HepG2 (cell line): ENCODE data around the gene HSF2BP. TPM values are rescaled to one million over a fixed set of nuclear protein-coding genes. Genes with fewer than 3 reads are reported as not detected.

Experiments used
- ATAC-seq: fragments of 200-7000 bp; cut with Tn5 transposase; 3 replicates; pipeline ENCODE4 v1.9.1; 2020; ENCODE audit warnings: mild to moderate bottlenecking, moderate library complexity
- BruUV-seq: library from RNA; stranded (reverse); fragments of 400-500 nt; replicated peaks from 2 replicates; lab custom pipeline; 2021; lab: Mats Ljungman, UMichigan
- CTCF ChIA-PET: fragments of 300-600 bp; formaldehyde crosslinking; extraction: SDS; loops from one replicate; lab custom pipeline; 2021; ENCODE audit warnings: low total read pairs, inconsistent platforms, low intra/inter-chr PET ratio; lab: Yijun Ruan, JAX
- POLR2A ChIA-PET: fragments of 350-600 bp; sonication (Branson Sonifier 250); formaldehyde crosslinking; loops from one replicate; lab custom pipeline; 2020; ENCODE audit warnings: antibody characterized with exemption, inconsistent platforms; lab: Yijun Ruan, JAX
- DNase-seq: peaks from one replicate; pipeline ENCODE4 v3.0.0-alpha.2; 2015; ENCODE audit warnings: low spot score
- FAIRE-seq: peaks from 3 replicates; lab custom pipeline; 2011; peaks lifted over from hg19 to GRCh38; lab: Jason Lieb, UNC
- H2AFZ ChIP-seq: one replicate; pipeline ENCODE4 v1.6.1; 2011; ENCODE audit warnings: low read length, inconsistent platforms
- H3K27ac ChIP-seq: fragments of 300-600 bp; 3 replicates; pipeline ENCODE4 v1.8.0; 2011; ENCODE audit warnings: mixed run types, mild to moderate bottlenecking, mixed read lengths, low read length, inconsistent platforms; ENCODE audit not compliant: insufficient read depth; ENCODE audit errors: extremely low read length
- H3K27me3 ChIP-seq, 2 experiments: fragments of 200-600 bp in 1 of 2; 2 replicates in 1 of 2; 3 replicates in 1 of 2; pipeline versions ENCODE4 v1.6.0 to v1.8.0; 2011; ENCODE audit warnings: low read length in 2 of 2, mild to moderate bottlenecking in 2 of 2, moderate library complexity in 2 of 2, inconsistent platforms in 1 of 2; ENCODE audit not compliant: insufficient read depth in 2 of 2, control insufficient read depth in 1 of 2
- H3K36me3 ChIP-seq, 2 experiments: fragments of 200-600 bp in 1 of 2; replicated peaks in 1 of 2; 2 replicates in 1 of 2; 3 replicates in 1 of 2; pipeline versions ENCODE4 v1.5.1 to v1.8.0; 2011; ENCODE audit warnings: low read length in 2 of 2, inconsistent platforms in 1 of 2; ENCODE audit not compliant: insufficient read depth in 2 of 2, control insufficient read depth in 1 of 2
- H3K4me1 ChIP-seq: 2 replicates; pipeline ENCODE4 v1.5.1; 2012; ENCODE audit warnings: low read length, inconsistent platforms; ENCODE audit not compliant: insufficient read depth
- H3K4me2 ChIP-seq: 2 replicates; pipeline ENCODE4 v1.6.0; 2011; ENCODE audit warnings: low read depth, low read length, inconsistent platforms
- H3K4me3 ChIP-seq, 3 experiments: fragments of 200-600 bp in 1 of 3; sonication (generic), shearing (Covaris generic) in 1 of 3; replicated peaks in 1 of 3; 2 replicates each; pipeline ENCODE4 v1.5.1; 2011 to 2016; ENCODE audit warnings: low read length in 3 of 3, inconsistent platforms in 2 of 3, low read depth in 2 of 3, mild to moderate bottlenecking in 2 of 3, control low read depth in 1 of 3, mixed read lengths in 1 of 3; ENCODE audit not compliant: insufficient read depth in 1 of 3
- H3K79me2 ChIP-seq: one replicate; pipeline ENCODE4 v1.6.1; 2011; ENCODE audit warnings: low read length, inconsistent platforms; ENCODE audit not compliant: insufficient read depth
- H3K9ac ChIP-seq: 2 replicates; pipeline ENCODE4 v1.6.0; 2011; ENCODE audit warnings: mild to moderate bottlenecking, low read depth, low read length, inconsistent platforms; ENCODE audit not compliant: insufficient read depth
- H3K9me3 ChIP-seq: 2 replicates; pipeline ENCODE4 v1.5.1; 2012; ENCODE audit warnings: mild to moderate bottlenecking, low read length
- H4K20me1 ChIP-seq: 2 replicates; pipeline ENCODE4 v1.6.0; 2011; ENCODE audit warnings: inconsistent platforms, mild to moderate bottlenecking, low read length, moderate library complexity; ENCODE audit not compliant: insufficient read depth
- ARNTL ChIP-seq: sonication (generic); formaldehyde crosslinking; IDR thresholded peaks from 2 replicates; pipeline ENCODE4 v1.4.0; 2020; ENCODE audit warnings: mild to moderate bottlenecking, missing genetic modification reagents
- CBX1 ChIP-seq: IDR thresholded peaks from one replicate; pipeline ENCODE4 v1.6.1; 2016; ENCODE audit warnings: antibody characterized with exemption, low read depth
- GABPB1 ChIP-seq: IDR thresholded peaks from 2 replicates; pipeline ENCODE4 v1.6.1; 2016; ENCODE audit warnings: mild to moderate bottlenecking, missing genetic modification reagents, moderate library complexity, missing compliant biosample characterization
- GTF3A ChIP-seq: sonication (generic); formaldehyde crosslinking; conservative IDR thresholded peaks from 2 replicates; pipeline ENCODE4 v1.4.0; 2020; ENCODE audit warnings: mild to moderate bottlenecking, missing genetic modification reagents
- IKZF5 ChIP-seq: IDR thresholded peaks from 2 replicates; pipeline ENCODE4 v1.6.1; 2018; ENCODE audit warnings: missing genetic modification reagents, mild to moderate bottlenecking, missing compliant biosample characterization
- KLF13 ChIP-seq: sonication (generic); formaldehyde crosslinking; IDR thresholded peaks from 2 replicates; pipeline ENCODE4 v1.4.0; 2020; ENCODE audit warnings: mild to moderate bottlenecking, missing genetic modification reagents
- MNT ChIP-seq: fragments of 450-650 bp; IDR thresholded peaks from 2 replicates; pipeline ENCODE4 v1.6.1; 2016
- RFX3 ChIP-seq: IDR thresholded peaks from 2 replicates; pipeline ENCODE4 v1.6.1; 2016; ENCODE audit warnings: missing biosample characterization, missing genetic modification reagents
- SALL2 ChIP-seq: sonication (generic); formaldehyde crosslinking; IDR thresholded peaks from 2 replicates; pipeline ENCODE4 v1.8.1; 2023; ENCODE audit warnings: mild to moderate bottlenecking, missing genetic modification reagents, inconsistent platforms
- SKIL ChIP-seq: sonication (generic); formaldehyde crosslinking; IDR thresholded peaks from 2 replicates; pipeline ENCODE4 v1.8.0; 2022; ENCODE audit warnings: missing genetic modification reagents, mild to moderate bottlenecking, moderate library complexity, borderline replicate concordance
- ZNF143 ChIP-seq: sonication (generic); formaldehyde crosslinking; IDR thresholded peaks from 2 replicates; pipeline ENCODE4 v1.4.0; 2020; ENCODE audit warnings: missing genetic modification reagents
- ZNF205 ChIP-seq: IDR thresholded peaks from 2 replicates; pipeline ENCODE4 v1.6.1; 2018; ENCODE audit warnings: missing biosample characterization, missing genetic modification reagents
- ZNF225 ChIP-seq: sonication (generic); formaldehyde crosslinking; IDR thresholded peaks from 2 replicates; pipeline ENCODE4 v1.4.0; 2020; ENCODE audit warnings: mild to moderate bottlenecking, missing genetic modification reagents
- ZNF562 ChIP-seq: sonication (generic); formaldehyde crosslinking; IDR thresholded peaks from 2 replicates; pipeline ENCODE4 v1.8.0; 2022; ENCODE audit warnings: missing genetic modification reagents, borderline replicate concordance
- ZNF709 ChIP-seq: sonication (generic); formaldehyde crosslinking; IDR thresholded peaks from 2 replicates; pipeline ENCODE4 v1.5.0; 2020; ENCODE audit warnings: mild to moderate bottlenecking, missing genetic modification reagents
- ZNF710 ChIP-seq: sonication (generic); formaldehyde crosslinking; IDR thresholded peaks from 2 replicates; pipeline ENCODE4 v1.5.0; 2020; ENCODE audit warnings: mild to moderate bottlenecking, missing genetic modification reagents, borderline replicate concordance
- ZNF891 ChIP-seq: sonication (generic); formaldehyde crosslinking; IDR thresholded peaks from 2 replicates; pipeline ENCODE4 v1.5.0; 2020; ENCODE audit warnings: mild to moderate bottlenecking, missing genetic modification reagents
- WGBS: methylation state at CpG from one replicate; pipeline ENCODE4 v1.1.6; 2017; ENCODE audit warnings: low lambda C conversion rate; 5-methylcytosine and 5-hydroxymethylcytosine counted together
- in situ Hi-C: cut with HindIII; loops from 2 replicates; pipeline ENCODE4 v1.10.0; 2017; ENCODE audit warnings: low pct_unique_long_range_greater_than_20kb; ENCODE audit not compliant: extremely low pct_ligation_motif_present
- intact Hi-C: fragments of 100-400 bp; cut with micrococcal nuclease; formaldehyde crosslinking; loops from one replicate; pipeline ENCODE4 v1.10.0; 2022; ENCODE audit not compliant: unreplicated experiment
- polyA plus RNA-seq, 8 experiments: library from polyadenylated mRNA; depleted of rRNA in 3 of 8; stranded (reverse) in 7 of 8; unstranded in 1 of 8; fragments of >200 nt; fragmentation: Illumina TruSeq in 4 of 8; extraction: Trizol in 4 of 8; gene quantifications; 2 replicates each; pipeline versions ENCODE4 v1.2.1 to v1.2.3, GENCODE V29; 2011 to 2016; ENCODE audit warnings: low read depth in 4 of 8, missing spikeins in 1 of 8, mixed read lengths in 1 of 8; ENCODE audit not compliant: insufficient read depth in 1 of 8
- total RNA-seq, 5 experiments: library from RNA; depleted of rRNA; stranded (reverse); fragments of >200 nt; fragmentation: Illumina TruSeq; extraction: Trizol; gene quantifications; 2 replicates each; pipeline ENCODE4 v1.2.3, GENCODE V29; 2016; ENCODE audit warnings: low read depth in 1 of 5

HSF2BP gene
- total and polyA plus RNA-seq, 2 of the 13 experiments (the other 11 are each of a cell fraction or from before 2014, with no cell fraction given) = 0.67 to 2.2 TPM

- CTCF ChIA-PET = no interaction called here
- no peaks in the 10 kb centered on the region for H3K36me3 ChIP-seq
- WGBS = 94% methylated on average over 12 of the region's 12 CpGs
- H3K9ac ChIP-seq = no peak overlapping the region
- no peak overlapping the region for H2AFZ ChIP-seq
- no peak overlapping the region for H3K27ac ChIP-seq
- H3K4me2 ChIP-seq = no peak overlapping the region
- H4K20me1 ChIP-seq = no peaks in the 10 kb centered on the region
- no peak overlapping the region for H3K4me3 ChIP-seq
- no peaks in the 10 kb centered on the region for H3K9me3 ChIP-seq
- intact Hi-C loops = no loop called here
- no peak for FAIRE-seq
- H3K4me1 ChIP-seq = peaks cover 35% of the 10 kb centered on the region
- POLR2A ChIA-PET = interaction anchor here (1.6 kb wide), 1 partner anchor 9 kb away, joined by 3 read pairs; no protein-coding TSS in a partner anchor
- no peak for TF ChIP-seq RFX3 (CRISPR knock-in tag)
- no peak for TF ChIP-seq ZNF891 (CRISPR knock-in tag)
- TF ChIP-seq KLF13 (CRISPR knock-in tag) = no peak
- no peak for TF ChIP-seq SKIL (CRISPR knock-in tag)
- TF ChIP-seq MNT = no peak
- no peak for TF ChIP-seq ZNF709 (CRISPR knock-in tag)
- TF ChIP-seq ZNF710 (CRISPR knock-in tag) = no peak
- TF ChIP-seq ZNF143 (CRISPR knock-in tag) = no peak
- TF ChIP-seq CBX1 = no peak
- TF ChIP-seq ARNTL = no peak
- TF ChIP-seq SALL2 (CRISPR knock-in tag) = no peak
- TF ChIP-seq GABPB1 (CRISPR knock-in tag) = no peak
- no peak for TF ChIP-seq ZNF225 (CRISPR knock-in tag)
- no peak for TF ChIP-seq ZNF205 (CRISPR knock-in tag)
- no peak for TF ChIP-seq ZNF562 (CRISPR knock-in tag)
- no peak for TF ChIP-seq GTF3A
- no peak for TF ChIP-seq IKZF5 (CRISPR knock-in tag)
- TF ChIP-seq, all 625 proteins: peak for 0
- BruUV-seq = no TSS peak
- Histone ChIP-seq H3K79me2 (no peaks in the 10 kb centered on the region), H3K27me3 (no peaks in the 10 kb centered on the region; a peak in 1 of 5 replicates)
- in situ Hi-C loops = no loop called here
- DNase-seq (no peak), ATAC-seq (no peak)
Observed at GRCh38 chr21:43600642-43601402, 58.5 kb downstream of the HSF2BP start.
